NCI-H2081 (cell line): ENCODE measurements around the gene OSCP1.

Source experiments
- DNase-seq, 2 experiments: peaks; one replicate each; lab custom pipeline; 2025; lab: John Stamatoyannopoulos, UW

The OSCP1 gene

DNA sequence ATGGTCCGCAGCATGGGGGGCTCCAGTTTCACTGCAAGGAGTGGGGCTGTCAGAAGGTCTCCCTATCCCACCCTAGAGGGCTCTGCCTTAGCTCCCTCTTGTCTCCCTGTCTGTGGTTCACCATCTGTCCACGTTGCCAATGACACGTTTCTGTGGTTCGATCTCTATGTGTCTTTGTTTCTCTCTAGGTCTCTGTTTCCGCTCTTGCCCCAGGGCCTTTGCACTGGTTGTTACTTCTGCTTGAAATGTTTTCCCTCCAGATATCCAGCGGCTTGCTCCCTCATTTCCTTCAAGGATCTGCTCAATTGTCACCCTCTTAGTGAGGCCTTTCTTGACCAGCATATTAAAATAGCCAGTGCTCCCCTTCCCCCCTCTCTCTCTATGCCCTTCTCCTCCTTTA is 22.4 kb upstream of the OSCP1 start:
- DNase-seq = no peak

DNA sequence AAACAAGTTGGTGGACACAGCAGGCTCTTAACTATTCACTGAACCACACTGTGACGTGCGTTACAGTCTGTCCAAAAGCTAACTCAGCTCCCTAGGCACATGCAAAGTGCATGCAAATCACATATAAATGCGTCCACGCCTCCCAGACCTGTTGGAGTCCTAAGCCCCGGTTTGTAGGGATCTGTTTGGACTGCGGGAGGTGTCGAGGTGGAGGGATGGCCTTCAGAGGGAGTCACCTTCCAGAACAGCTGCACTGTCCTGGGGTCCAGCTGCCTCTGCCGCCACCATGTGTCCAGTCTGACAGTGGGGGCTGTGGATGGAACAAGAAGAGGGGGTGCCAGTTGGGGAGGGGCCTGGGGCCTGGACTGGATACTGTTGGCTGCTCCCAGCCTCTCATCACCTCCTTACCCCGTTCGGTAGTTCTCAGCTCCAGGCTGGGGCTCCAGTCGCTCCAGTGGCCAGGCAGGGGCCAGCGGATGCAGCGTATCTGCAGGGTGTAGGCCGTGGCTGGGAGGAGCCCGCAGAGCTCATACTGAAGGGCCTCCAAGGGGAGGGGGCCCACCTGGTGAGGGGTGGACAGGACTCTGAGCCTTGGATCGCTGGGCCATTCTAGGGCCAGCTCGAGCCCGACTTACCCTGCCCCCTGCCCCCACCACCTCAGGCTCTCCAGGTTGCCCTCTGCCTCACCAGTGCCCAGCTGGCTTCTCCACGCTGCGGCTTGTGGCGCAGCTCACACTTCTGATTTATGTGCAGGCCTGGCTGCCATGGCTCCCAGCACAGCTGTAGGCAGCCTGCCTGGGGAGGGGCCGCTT is 21.8 kb upstream of the OSCP1 start:
- DNase-seq = no peak

DNA sequence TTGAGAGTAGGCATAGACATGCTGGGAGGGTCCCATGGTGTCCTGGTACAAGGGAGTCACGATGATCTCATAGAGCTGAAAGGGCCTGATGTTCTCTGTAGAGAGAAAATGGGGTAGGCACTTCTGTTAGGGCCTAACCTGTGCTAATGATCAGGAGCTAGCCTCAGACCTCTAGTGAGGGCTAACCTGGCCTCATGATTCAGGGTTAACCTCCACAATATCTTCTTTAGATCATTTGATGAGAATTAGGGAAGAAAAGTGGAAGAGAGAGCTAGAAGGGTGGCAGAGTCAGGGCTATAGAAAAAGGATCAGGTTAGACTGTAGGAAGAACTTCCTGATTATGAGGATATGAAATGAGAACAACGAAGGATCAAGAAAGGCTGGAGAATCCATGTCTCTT is 18.9 kb upstream of the OSCP1 start:
- DNase-seq = no peak

DNA sequence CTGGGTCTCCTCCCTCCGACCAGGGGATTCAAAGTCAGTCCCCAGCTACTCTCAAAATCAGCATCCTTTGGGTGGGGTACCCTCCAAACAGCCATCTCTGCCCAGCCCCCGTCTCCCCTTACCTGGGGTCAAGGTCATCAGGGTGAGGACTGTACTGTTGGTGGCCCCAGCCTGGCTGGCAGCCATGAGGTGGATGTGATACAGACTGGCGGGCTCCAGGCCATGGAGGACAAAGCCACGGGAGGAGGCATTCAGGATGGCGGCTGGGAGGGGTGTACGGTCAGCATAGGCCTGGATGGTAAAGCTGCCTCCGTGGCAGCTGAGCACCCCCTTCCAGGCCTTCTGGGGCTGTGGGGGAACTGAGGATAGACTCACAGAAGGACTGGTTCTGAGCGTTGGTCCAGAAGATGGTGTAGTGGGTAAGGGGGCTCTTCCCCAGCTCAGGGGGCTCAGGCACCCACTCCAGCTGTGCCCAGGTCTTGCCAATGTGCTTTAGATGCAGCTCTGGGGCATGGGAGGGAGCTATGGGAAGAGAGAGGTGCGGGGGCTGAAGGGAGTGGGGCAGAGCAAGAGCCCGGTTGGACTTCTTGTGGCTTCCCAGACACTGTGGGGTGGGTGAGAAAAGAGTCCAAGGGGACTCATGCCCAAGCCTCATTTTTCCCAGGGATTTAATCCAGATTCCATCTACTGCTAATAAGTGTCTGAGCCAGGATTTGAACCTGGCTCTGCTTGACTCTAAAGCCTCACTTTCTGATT is 17.6 kb upstream of the OSCP1 start:
- DNase-seq = no peak

DNA sequence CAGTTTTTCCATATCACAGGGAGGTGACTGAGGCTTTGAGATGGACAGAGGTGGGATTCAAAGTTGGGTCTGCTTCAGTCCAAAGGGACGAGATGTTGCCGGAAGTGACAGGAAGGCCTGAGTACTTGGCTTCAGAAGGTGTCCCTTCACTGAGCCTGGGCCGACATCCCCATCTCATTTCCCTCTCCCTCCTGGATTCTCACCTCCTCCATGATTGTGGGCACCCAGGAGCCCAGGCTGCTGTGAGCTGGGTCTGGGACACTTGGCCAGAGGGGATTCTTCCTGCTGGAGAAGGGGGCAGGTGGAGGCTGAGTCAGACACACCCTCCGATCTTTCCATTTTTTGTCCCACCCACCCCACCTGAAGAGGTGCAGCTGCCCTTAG is 16.8 kb upstream of the OSCP1 start:
- DNase-seq = no peak

DNA sequence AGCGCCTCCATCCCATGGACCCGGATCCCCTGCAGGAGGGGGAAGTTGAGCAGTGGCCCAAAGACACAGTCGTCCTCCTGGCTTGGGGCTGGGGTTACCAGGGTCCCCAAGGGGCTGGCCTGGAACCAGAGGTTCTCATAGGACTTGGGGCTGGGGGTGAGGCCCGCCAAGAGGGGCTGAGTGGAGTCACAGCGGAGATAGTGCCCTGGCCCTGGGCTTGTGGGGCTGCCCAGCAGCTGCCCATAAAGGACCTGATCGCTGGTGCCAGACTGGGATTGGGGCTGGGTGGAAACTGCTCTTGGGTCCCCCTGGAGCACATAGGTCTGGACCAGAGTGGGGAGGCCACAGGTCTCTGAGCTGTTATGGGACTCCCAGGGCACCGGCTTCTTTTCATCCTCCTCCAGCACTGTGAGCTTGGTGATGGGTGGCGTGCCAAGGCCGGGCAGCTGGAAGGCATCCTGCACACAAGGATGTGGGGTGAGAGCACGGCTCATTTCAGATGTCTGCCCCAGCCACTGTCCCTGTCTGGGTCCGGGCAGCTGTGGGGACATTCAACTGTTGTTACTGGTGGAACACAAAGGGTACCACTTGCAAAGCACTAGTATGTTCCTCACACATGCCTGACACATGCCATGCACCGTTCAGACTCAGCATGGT is 16.2 kb upstream of the OSCP1 start:
- DNase-seq = no peak

DNA sequence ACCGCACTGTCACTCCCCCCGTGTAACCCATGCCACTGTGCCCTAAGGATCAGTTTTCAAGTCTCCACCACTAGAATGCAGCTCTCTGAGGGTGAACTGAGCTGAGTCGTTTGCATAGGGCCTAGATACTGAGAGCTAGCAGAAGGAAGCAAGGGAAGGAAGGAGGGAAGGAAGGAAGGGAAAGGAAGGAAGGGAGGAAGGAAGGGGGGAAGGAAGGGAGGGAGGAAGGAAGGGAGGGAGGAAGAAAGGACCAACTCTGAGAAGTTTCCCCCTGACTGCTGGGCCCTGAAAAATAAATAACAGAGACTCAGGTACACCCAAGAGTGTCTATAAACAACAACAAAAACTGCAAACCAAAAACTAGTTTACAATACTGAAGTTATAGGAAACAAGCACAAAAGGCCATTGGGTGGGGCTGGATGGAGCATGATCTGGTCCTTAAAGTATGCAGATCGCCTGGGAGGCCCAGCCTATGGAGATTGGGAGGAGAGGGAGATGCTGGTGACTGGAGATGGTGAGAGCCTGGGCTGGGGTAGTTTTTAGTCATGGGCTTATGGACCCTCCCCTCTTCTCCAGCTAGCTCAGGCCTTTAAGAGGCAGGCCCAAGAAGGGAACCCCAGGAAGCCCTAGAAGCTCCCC is 15.6 kb upstream of the OSCP1 start:
- no peak for DNase-seq

DNA sequence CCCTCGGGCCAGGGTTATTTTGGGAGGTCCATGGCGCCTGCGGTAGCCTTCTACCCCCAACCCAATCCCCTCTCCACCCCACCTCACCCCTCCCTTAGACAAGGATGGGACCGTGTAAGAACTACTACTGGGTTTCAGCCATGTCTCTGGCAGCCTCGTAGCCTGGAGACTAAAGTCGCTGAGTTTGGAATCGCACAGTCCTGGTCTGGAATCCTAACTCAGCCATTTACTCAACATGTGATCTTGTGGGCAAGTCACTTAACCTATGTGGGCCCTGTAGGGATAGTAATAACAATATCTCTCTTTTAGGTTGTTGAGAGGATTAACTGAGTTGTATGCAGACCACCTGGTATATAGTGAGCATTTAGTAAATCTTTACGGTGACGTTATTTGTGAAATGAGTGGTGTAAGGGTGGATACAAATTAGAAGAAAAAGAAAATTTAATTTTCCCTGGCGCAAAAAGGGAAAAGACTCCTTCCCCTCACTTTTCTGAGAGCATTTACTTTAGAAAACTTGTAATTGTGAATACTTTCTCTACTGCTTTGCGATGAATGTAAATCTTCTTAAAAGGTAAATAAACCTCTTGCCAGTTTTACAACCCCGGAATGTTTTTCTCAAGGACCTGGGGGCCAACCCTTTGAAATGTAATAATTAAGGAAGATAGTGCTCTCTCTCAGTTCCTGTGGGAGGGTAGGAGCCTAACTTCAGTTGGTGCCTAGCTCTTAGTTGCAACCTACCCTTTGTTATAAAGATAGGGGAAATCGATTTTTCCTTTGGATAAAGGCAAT is 14.5 kb upstream of the OSCP1 start:
- peak; percentile 52 to 68 for DNase-seq

DNA sequence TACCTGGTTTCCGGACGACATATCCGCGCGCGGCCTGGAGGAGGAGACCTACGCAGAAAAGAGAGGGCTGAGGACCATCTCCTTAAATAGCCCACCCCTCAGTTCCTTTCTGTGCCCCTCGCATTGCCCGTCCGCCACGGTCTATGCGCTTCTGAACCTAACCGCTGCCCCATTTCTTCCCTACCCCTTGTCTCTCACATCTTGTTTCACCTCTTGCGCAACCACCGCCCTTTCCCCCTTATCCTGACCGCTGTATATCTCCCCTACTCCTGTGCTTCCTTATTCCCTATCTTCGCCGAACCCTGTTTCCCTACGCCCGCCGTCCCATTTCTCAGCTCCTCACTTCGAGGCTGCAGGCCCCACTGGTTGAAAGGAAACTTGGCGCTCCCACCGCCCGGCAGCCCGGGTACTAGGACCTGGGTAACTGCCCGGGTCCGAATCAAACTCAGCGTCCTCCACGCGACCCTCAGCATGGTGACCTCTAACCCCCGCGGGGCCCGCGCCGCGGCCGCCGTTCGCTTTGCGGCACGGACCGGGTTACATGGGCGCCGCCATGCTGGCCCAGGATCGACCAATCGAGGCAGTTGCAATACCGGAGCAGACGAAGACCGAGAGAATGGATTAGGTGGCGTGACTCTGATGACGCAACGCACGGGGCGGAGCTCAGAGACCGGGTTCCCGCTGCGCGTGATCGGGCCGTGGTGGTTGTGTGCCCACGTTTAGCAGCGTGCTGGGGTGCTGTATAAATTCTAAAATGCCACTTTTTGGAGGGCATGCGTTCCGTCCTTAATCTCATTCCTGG is 13.8 kb upstream of the OSCP1 start, which contains the start of gene MRPS15:
Gene MRPS15, minus strand, starts transcription at position 582 of the 802 bp plus-strand sequence. Its CDS starts 109 bp downstream, at position 473.
- peak; percentile 94 to 97 for DNase-seq

DNA sequence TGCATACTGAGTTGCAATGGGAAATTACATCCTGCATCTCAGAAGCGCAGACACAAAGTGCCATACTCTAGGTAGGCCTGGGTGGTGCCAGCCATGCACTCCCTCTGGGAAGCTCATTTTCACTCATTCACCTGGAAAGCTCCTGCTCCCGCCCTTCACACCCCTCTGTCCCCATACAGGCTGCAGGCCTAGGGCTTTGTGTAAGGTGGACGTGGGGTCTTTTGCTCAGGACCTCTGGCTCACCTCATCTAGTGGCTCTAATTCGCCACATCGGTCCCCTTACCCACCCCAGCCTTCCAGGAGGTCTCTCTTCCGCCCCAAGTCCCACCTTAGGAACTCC is 13.2 kb upstream of the OSCP1 start:
- DNase-seq = peak; percentile 41 to 54

DNA sequence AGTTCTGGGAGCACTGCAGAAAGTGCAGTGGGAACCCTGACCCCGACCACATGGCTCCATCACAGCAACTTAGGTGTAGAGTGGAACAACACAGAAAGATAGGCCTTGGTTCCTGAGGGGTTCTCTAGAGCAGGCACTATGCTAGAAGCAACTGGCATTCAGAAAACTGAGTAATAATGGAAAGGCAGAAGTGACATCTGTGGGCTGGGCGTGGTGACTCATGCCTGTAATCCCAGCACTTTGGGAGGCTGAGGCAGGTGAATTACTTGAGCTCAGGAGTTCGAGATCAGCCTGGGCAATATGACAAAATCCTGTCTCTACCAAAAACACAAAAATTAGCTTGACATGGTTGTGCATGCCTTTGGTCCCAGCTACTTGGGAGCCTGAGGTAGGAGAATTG is 8.7 kb upstream of the OSCP1 start:
- DNase-seq = no peak

DNA sequence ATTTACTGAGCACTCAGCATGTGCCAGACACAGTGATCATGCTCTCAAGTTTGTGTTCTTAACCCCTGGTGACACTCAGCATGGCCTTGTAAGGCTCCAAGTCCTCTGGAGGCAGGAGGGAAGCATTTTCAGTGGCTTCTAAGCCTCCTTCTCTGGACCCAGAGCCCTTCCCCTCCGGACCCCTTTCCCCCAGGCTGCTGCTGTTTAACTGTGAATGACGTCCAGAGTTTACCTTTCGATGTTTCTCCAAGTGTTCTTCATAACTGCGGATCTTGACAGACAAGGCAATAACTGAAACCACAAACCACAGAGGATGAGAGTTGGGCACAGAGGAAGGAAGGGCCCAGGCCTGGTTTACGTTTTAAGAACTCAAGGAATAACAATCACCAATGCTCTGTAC is 7.4 kb upstream of the OSCP1 start:
- DNase-seq = no peak

DNA sequence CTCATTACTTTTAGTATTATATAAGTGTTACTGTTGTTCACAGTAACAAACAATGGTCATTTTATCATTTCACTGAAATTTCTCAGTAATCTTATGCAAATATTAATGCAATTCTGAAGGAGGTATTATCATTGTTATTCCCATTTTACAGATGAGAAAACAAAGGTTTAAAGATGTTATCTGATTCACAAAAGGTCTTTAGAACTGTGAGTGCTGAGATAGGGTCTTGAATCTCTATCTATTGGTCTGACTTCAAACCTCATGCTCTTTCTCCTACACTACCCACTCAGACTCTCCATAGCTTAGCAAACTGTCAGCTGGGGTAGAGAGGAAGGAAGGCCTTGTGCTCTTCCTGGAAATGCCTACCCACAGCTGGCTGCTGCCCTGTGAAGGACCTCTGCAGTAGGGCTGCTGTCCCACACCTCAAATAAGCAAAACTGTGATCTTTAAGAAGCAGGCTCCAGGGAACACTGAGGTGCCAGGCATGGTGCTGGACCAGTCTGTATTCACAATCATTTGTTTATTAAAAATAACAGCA is 6.2 kb upstream of the OSCP1 start:
- no peak for DNase-seq

DNA sequence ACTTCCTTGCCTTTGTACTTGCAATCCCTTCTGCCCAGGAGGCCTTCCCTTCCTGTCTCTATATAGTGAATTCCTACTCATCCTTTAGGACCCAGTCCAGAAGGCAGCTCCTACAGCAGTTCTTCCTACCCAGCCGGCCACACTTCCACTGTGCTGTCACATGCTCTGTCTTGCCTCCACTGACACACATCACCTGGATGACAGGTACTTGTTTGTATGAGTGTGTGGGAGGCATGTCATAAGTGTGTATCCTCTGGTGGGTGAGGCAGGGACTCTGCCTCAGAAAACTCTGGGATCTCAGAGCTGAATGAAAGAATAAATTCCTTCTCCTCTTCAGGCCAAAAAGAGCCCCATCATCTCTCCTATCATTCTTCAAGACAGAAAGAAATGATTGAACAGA is 5.1 kb upstream of the OSCP1 start:
- no peak for DNase-seq

DNA sequence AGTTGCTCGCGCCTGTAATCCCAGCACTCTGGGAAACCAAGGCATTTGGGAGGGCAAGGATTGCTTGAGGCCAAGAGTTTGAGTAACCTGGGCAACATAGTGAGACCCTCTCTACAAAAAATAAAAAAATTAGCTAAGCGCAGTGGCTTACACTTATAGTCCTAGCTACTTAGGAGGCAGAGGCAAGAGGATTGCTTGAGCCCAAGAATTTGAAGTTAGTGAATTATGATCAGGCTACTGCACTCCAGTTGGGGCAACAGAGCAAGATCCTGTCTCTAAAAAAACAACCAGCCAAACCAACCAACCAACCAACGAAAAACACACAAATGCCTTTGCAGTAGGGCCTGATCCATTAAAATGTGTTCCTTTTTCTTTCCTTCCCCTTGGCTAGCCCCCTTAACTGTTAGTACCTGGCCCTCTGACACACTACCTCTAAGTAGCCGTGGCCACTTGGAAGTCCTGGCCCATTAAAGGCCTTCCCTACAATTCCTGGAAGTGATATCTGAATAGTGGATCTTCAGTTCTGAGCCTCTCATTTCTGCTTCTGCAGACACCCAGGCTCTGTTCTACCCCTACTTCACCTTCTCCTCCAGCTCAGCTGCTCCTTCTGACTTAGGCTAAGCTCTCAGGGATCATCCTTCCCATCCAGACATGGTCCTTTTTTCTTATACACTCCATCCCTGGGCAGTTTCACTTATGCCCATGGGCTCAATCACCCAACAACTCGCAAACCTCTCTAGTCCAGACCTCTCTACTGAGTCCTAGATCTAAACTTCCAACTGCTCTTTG is 3.5 kb upstream of the OSCP1 start:
- DNase-seq = no peak

DNA sequence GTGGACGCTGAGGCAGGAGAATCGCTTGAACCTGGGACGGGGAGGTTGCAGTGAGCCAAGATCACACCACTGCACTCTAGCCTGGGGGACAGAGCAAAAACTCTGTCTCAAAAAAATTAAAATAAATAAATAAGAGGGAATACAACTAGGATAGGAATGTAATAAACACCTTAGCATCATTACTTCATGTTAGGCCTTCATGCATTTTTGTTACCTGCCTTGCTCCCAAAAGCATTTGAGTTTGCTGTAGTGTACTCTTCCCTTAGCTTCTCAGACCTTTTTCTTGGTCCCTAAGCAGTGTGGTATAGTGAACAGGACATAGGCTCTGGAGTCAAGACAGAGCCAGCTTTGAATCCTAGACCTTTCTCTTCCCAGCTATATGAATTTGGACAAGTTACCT is 2.8 kb upstream of the OSCP1 start:
- DNase-seq = no peak

DNA sequence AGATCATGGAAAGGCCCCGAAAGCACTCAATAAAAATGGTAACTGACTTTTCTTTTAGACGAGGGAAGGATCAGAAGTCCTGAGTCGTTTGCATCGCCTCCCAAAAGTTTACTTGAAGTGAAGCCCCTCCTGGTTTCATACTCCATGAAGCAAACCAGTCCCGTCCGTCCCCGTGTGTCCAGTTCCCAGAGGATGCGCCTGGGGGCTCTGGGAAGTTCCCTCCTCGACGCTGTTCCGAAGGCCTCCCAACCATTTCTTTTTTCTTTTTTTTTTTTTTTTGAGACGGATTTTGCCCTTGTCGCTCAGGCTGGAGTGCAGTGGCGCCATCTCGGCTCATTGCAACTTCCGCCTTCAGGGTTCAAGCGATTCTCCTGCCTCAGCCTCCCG is 661 bp upstream of the OSCP1 start:
- no peak for DNase-seq

DNA sequence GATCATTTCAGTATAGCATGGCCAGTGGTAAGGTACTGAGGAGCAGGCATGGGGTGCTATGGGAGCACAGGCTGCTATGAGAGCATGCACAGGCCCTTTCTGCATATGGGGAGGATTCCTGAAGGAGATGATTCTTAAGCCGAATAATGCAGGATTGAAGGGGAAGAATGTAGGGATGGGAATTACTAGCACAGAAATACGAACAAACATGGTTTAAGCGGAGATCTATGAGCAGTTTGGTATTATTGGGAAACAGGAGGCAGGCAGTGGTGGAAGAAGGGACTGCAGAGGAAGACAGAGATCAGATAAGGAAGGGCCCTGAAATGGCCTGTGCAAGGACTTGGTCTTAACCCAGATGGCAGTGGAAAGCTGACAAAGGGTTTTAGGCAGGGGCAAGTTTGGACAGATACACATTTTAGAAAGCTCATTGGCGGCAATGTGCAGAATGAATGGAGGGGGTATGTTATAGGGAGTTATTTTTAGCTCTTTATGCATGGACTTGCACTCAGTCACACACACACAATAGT is 1.7 kb downstream of the OSCP1 start:
- DNase-seq = no peak

DNA sequence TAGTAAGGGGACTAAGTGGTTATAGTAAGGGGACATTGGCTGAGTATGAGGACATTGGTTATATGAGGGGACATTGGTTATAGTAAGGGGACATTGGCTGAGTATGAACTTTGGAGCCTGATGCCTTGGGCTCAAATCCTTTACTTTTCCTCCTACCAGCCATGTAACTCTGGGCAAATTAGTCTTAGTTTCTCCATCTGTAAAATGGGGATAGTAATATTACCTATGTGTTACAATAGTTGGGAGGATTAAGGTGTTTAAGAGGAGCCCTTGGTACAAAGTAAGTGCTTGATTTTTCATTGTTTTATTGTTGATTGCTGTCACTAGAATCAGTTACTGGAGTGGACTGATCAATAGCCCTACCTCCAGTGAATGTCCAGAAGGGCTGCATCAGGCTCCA is 2.8 kb downstream of the OSCP1 start:
- no peak for DNase-seq

DNA sequence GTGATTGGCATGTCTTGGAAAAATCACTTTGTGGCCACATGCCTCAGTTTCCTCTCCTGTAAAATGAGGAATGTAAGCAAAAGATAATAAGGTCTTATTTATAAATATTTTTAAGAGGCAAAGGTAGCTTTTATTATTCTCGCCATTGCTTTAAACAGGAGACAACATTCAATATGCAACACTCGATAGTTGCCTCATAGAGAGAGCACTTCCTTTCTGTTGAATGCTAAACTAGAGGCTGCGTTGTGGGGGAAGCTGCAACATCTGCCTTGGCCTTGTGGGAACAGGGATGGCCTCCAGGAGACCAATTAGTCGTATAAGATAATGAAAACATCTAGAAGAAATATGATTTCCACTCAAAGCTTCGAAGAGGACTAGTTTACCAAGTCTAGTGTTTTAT is 3.5 kb downstream of the OSCP1 start:
- no peak for DNase-seq
